MM.1S (cell line): ENCODE data around the gene CR1.

Source experiments
- CTCF ChIP-seq: fragments of 300-600 bp; sonication (generic); IDR thresholded peaks from 2 replicates; pipeline ENCODE4 v1.5.1; 2016; ENCODE audit warnings: antibody characterized with exemption, low read length, mixed read lengths
- EZH2phosphoT487 ChIP-seq: fragments of 300-600 bp; sonication (generic); IDR thresholded peaks from 2 replicates; pipeline ENCODE4 v1.6.1; 2018; ENCODE audit warnings: antibody characterized with exemption, low read length

GRCh38 chr1:207673399-207673798, 177.4 kb downstream of the CR1 start:
- TF ChIP-seq CTCF (no peak), EZH2phosphoT487 (no peak)
